ENCODE results near the gene SBF2. TPM values are rescaled to one million over a fixed set of nuclear protein-coding genes. Genes with fewer than 3 reads are reported as not detected.

SBF2 gene
- total and polyA plus RNA-seq, 2 of the 13 experiments (the other 11 are each of a cell fraction or from before 2014, with no cell fraction given) = 24.0 to 45.8 TPM

DNA sequence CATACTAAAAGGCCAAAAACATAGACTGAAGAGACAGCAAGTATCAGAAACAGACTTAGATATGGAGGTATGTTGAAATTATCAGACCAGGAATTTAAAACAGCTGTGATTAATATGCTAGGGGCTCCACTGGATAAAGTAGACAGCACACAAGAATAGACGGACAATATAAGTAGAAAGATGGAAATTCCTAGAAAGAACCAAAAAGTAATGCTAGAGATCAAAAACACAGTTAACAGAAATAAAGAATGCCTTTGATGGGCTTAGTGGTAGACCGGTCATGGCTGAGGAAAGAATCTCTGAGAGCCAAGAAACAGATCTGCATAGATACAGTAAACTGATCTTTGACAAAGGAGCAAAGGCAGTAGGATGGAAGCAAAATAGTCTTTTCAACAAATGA lies 380.0 kb downstream of the SBF2 start (continued):
- no peak for TF ChIP-seq TCF7L2 (IDR thresholded peaks at IDR 0.05; ENCODE audit: low read depth, low read length)
- TF ChIP-seq NFE2 (CRISPR knock-in tag; IDR thresholded peaks at IDR 0.05) = no peak

DNA sequence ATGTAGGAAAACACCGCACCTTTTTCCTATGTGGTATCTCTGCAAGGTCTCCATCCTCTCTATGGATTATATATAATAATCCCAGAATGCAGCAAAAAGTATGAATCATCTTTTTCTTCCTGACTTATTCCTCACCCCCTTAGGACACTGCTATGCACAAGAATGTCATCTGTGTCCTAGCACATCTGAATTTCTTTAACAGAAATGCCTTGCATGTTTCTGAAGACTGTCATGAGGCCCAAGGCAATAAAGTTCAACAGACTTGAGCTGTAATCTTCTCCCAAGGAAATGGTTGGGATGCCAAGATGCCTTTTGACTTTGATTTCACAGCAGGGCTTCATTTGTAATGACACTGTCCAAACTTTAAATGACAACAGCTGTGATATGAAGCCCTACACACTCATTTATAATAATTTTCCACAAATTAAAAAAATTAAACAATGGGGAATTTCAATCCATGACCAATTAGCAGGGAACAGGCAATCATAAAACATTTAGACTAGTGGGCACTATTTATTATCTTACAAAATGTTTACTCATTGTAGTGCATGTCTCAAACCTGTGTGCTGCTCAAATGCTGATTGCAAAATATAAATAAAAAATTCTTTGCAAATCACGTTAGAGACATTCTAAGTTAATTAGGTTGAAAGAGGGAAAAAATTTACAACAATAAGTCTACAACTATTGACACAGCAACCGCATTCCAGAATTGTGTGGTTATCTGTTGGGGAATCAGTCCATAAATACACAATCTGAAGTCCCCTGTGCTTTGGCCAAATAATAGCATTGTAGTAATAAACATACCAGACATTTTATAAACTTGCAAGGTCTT lies 387.8 kb downstream of the SBF2 start:
- Histone ChIP-seq H3K4me2 (ENCODE audit: low read depth, low read length) (no peak overlapping the region), H3K4me3 (replicated peaks in 1 of 3; ENCODE audit: insufficient read depth in 1 of 3, low read depth in 2 of 3, low read length in 3 of 3) (no peak overlapping the region), H3K27ac (ENCODE audit: extremely low read length, insufficient read depth, low read length) (no peak overlapping the region), H3K79me2 (ENCODE audit: insufficient read depth, low read length) (no peaks in the 10 kb centered on the region), H3K36me3 (replicated peaks in 1 of 2; ENCODE audit: control insufficient read depth in 1 of 2, insufficient read depth in 2 of 2, low read length in 2 of 2) (0 out of 5 replicates have a peak, but pooled peaks cover 0 to 2% of the 10 kb centered on the region in 2 experiments), H2AFZ (ENCODE audit: low read length) (no peak overlapping the region), H3K9me3 (ENCODE audit: low read length) (no peaks in the 10 kb centered on the region), H3K4me1 (ENCODE audit: insufficient read depth, low read length) (peaks cover 16% of the 10 kb centered on the region), H3K27me3 (ENCODE audit: control insufficient read depth in 1 of 2, insufficient read depth in 2 of 2, low read length in 2 of 2) (no peaks in the 10 kb centered on the region), H3K9ac (ENCODE audit: insufficient read depth, low read depth, low read length) (no peak overlapping the region), H4K20me1 (ENCODE audit: insufficient read depth, low read length) (no peaks in the 10 kb centered on the region)
- CTCF ChIA-PET (ENCODE audit: low intra/inter-chr PET ratio, low total read pairs) = no interaction called here
- FAIRE-seq = no peak
- in situ Hi-C loops (cut with HindIII; ENCODE audit: extremely low pct_ligation_motif_present, low pct_unique_long_range_greater_than_20kb) = no loop called here
- peak; percentile 43; the same call in 2 of the 3 replicates for ATAC-seq
- WGBS (ENCODE audit: low lambda C conversion rate) = 56% methylated on average over 3 of the region's 3 CpGs
- POLR2A ChIA-PET = no interaction called here
- no TSS peak for BruUV-seq (replicated peaks)
- DNase-seq (ENCODE audit: low spot score) = peak; percentile 56
- intact Hi-C loops (cut with micrococcal nuclease; ENCODE audit: unreplicated experiment) = no loop called here
- TF ChIP-seq SP2 (CRISPR knock-in tag; IDR thresholded peaks at IDR 0.05) = no peak
- no peak for TF ChIP-seq ZNF670 (CRISPR knock-in tag; IDR thresholded peaks at IDR 0.05; ENCODE audit: borderline replicate concordance)
- no peak for TF ChIP-seq NFRKB (IDR thresholded peaks at IDR 0.05)
- TF ChIP-seq ZNF556 (CRISPR knock-in tag; IDR thresholded peaks at IDR 0.05; ENCODE audit: borderline replicate concordance) = no peak
- no peak for TF ChIP-seq SOX13 (IDR thresholded peaks at IDR 0.05)
- 0 out of 4 replicates have a peak, but pooled peaks of 1 of the 2 experiments have one; percentile 25 for TF ChIP-seq SOX13 (CRISPR knock-in tag; conservative IDR thresholded peaks at IDR 0.05 in 1 of 2, IDR thresholded peaks at IDR 0.05 in 1 of 2)
- TF ChIP-seq, protein P1, sequence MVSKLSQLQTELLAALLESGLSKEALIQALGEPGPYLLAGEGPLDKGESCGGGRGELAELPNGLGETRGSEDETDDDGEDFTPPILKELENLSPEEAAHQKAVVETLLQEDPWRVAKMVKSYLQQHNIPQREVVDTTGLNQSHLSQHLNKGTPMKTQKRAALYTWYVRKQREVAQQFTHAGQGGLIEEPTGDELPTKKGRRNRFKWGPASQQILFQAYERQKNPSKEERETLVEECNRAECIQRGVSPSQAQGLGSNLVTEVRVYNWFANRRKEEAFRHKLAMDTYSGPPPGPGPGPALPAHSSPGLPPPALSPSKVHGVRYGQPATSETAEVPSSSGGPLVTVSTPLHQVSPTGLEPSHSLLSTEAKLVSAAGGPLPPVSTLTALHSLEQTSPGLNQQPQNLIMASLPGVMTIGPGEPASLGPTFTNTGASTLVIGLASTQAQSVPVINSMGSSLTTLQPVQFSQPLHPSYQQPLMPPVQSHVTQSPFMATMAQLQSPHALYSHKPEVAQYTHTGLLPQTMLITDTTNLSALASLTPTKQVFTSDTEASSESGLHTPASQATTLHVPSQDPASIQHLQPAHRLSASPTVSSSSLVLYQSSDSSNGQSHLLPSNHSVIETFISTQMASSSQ (IDR thresholded peaks at IDR 0.05; ENCODE audit: low read depth) = no peak
- TF ChIP-seq, protein P1 (CRISPR knock-in tag; IDR thresholded peaks at IDR 0.05; ENCODE audit: borderline replicate concordance) = no peak
- no peak for TF ChIP-seq ZNF768 (CRISPR knock-in tag; IDR thresholded peaks at IDR 0.05)
- TF ChIP-seq ZNF296 (CRISPR knock-in tag; conservative IDR thresholded peaks at IDR 0.05) = no peak
- TF ChIP-seq, protein P2, sequence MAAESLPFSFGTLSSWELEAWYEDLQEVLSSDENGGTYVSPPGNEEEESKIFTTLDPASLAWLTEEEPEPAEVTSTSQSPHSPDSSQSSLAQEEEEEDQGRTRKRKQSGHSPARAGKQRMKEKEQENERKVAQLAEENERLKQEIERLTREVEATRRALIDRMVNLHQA (CRISPR knock-in tag; IDR thresholded peaks at IDR 0.05) = no peak
